ENCODE data around the gene CENPL. TPM values are rescaled to one million over a fixed set of nuclear protein-coding genes. Genes with fewer than 3 reads are reported as not detected.

CENPL gene
- total RNA-seq, 2 experiments from 2014 or later = 25.4 to 36.1 TPM

DNA sequence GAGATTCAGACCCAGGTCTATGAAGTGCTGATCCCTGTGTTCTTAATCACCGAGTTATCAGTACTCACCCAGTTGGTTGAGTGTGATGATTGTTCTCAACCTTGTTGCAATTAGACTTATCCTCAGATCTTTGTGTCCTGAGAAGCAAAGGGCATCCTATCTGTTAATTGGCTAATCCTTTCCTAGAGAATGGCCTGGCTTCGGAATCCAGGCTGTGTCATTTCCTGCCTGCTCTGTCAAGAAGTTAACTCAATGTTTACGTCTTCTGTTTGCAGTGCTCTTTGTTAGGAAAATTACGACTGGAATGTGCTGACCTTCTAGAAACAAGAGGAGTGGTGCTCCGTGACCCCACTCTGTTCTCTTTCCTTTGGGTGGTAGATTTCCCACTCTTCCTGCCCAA lies 28.4 kb upstream of the CENPL start:
- POLR2A ChIA-PET = interaction anchor here (0.6 kb wide), 1 partner anchor 12 kb away, joined by 4 read pairs; no protein-coding TSS in a partner anchor
- no peak overlapping the region for H3K4me2 ChIP-seq (ENCODE audit: low read length)

DNA sequence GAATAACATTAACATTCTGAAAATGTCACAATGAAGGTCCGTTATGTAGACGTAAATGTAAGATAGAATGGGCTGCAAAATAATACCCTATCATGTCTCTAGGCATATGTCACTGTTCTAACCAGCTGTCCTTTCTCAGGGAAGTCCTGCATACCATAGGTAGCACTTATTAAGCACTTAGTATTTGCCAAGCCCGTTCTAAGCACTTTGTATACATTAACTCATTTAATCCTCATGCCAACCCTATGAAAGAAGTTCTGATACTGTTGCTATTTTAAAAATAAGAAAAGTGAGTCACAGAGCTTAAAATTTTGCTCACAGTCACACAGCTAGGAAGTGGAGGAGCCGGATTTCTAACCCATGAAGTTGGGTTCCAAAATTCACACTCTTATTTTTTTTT lies 27.4 kb upstream of the CENPL start:
- POLR2A ChIA-PET = interaction anchor here (0.6 to 1.7 kb wide), 7 partner anchors 9 to 370 kb away, joined by 3 to 6 read pairs (median 4); no protein-coding TSS in a partner anchor

More for the DNA sequence above, 28.4 kb upstream of the CENPL start:
- H3K79me2 ChIP-seq (ENCODE audit: insufficient read depth, low read depth, low read length) = no peaks in the 10 kb centered on the region
- no peak overlapping the region for H2AFZ ChIP-seq (ENCODE audit: low read length)
- no peak overlapping the region for H3K4me3 ChIP-seq (ENCODE audit: low read depth, low read length, poor library complexity, severe bottlenecking)
- intact Hi-C loops (cut with micrococcal nuclease; ENCODE audit: unreplicated experiment) = no loop called here
- TF ChIP-seq EZH2phosphoT487 (IDR thresholded peaks at IDR 0.05; ENCODE audit: borderline replicate concordance, low read depth, low read length) = no peak
- TF ChIP-seq, protein P1, sequence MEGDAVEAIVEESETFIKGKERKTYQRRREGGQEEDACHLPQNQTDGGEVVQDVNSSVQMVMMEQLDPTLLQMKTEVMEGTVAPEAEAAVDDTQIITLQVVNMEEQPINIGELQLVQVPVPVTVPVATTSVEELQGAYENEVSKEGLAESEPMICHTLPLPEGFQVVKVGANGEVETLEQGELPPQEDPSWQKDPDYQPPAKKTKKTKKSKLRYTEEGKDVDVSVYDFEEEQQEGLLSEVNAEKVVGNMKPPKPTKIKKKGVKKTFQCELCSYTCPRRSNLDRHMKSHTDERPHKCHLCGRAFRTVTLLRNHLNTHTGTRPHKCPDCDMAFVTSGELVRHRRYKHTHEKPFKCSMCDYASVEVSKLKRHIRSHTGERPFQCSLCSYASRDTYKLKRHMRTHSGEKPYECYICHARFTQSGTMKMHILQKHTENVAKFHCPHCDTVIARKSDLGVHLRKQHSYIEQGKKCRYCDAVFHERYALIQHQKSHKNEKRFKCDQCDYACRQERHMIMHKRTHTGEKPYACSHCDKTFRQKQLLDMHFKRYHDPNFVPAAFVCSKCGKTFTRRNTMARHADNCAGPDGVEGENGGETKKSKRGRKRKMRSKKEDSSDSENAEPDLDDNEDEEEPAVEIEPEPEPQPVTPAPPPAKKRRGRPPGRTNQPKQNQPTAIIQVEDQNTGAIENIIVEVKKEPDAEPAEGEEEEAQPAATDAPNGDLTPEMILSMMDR (conservative IDR thresholded peaks at IDR 0.05; ENCODE audit: low read length) = no peak
- no peaks in the 10 kb centered on the region for H4K20me1 ChIP-seq (ENCODE audit: insufficient read depth, low read length)
- BruUV-seq (replicated peaks) = no TSS peak
- DNase-seq (ENCODE audit: low spot score) = no peak
- no peaks in the 10 kb centered on the region for H3K4me1 ChIP-seq (ENCODE audit: insufficient read depth, low read length, poor library complexity, severe bottlenecking)
- H3K36me3 ChIP-seq (ENCODE audit: insufficient read depth, low read length) = peaks cover 92% of the 10 kb centered on the region
- no peaks in the 10 kb centered on the region for H3K9me2 ChIP-seq (ENCODE audit: insufficient read depth, low read length)
- H3K27ac ChIP-seq (ENCODE audit: low read depth, low read length, poor library complexity, severe bottlenecking) = no peak overlapping the region
- no peaks in the 10 kb centered on the region for H3K9me3 ChIP-seq (ENCODE audit: low read length)
- CTCF ChIA-PET (ENCODE audit: unreplicated experiment) = no interaction called here

GRCh38 chr1:173832748-173833147 lies 8.1 kb upstream of the CENPL start:
- Histone ChIP-seq H3K4me3 (ENCODE audit: low read depth, low read length, poor library complexity, severe bottlenecking) (no peak overlapping the region), H3K36me3 (ENCODE audit: insufficient read depth, low read length) (peaks cover 92% of the 10 kb centered on the region), H4K20me1 (ENCODE audit: insufficient read depth, low read length) (no peaks in the 10 kb centered on the region), H3K4me2 (ENCODE audit: low read length) (no peak overlapping the region), H3K9me3 (ENCODE audit: low read length) (no peaks in the 10 kb centered on the region), H2AFZ (ENCODE audit: low read length) (no peak overlapping the region), H3K4me1 (ENCODE audit: insufficient read depth, low read length, poor library complexity, severe bottlenecking) (peaks cover 10% of the 10 kb centered on the region), H3K27ac (ENCODE audit: low read depth, low read length, poor library complexity, severe bottlenecking) (no peak overlapping the region), H3K9me2 (ENCODE audit: insufficient read depth, low read length) (no peaks in the 10 kb centered on the region), H3K79me2 (ENCODE audit: insufficient read depth, low read depth, low read length) (peaks cover 17% of the 10 kb centered on the region; the same call in 1 of the 2 replicates)
- TF ChIP-seq, protein P1 (conservative IDR thresholded peaks at IDR 0.05; ENCODE audit: low read length) = no peak
- no peak for TF ChIP-seq EZH2phosphoT487 (IDR thresholded peaks at IDR 0.05; ENCODE audit: borderline replicate concordance, low read depth, low read length)
- intact Hi-C loops (cut with micrococcal nuclease; ENCODE audit: unreplicated experiment) = no loop called here
- BruUV-seq (replicated peaks) = no TSS peak
- ChIA-PET CTCF (ENCODE audit: unreplicated experiment) (no interaction called here), POLR2A (interaction anchor here (1.0 to 1.4 kb wide), 2 partner anchors 9 to 37 kb away, joined by 3 to 4 read pairs; no protein-coding TSS in a partner anchor)
- no peak for DNase-seq (ENCODE audit: low spot score)

More for the DNA sequence above, 27.4 kb upstream of the CENPL start:
- Histone ChIP-seq H2AFZ (ENCODE audit: low read length) (no peak overlapping the region), H3K9me3 (ENCODE audit: low read length) (no peaks in the 10 kb centered on the region), H3K36me3 (ENCODE audit: insufficient read depth, low read length) (peaks cover 84% of the 10 kb centered on the region), H3K4me2 (ENCODE audit: low read length) (no peak overlapping the region), H3K9me2 (ENCODE audit: insufficient read depth, low read length) (no peaks in the 10 kb centered on the region), H3K79me2 (ENCODE audit: insufficient read depth, low read depth, low read length) (no peaks in the 10 kb centered on the region), H4K20me1 (ENCODE audit: insufficient read depth, low read length) (no peaks in the 10 kb centered on the region), H3K27ac (ENCODE audit: low read depth, low read length, poor library complexity, severe bottlenecking) (no peak overlapping the region), H3K4me3 (ENCODE audit: low read depth, low read length, poor library complexity, severe bottlenecking) (no peak overlapping the region), H3K4me1 (ENCODE audit: insufficient read depth, low read length, poor library complexity, severe bottlenecking) (no peaks in the 10 kb centered on the region)
- BruUV-seq (replicated peaks) = no TSS peak
- no peak for TF ChIP-seq EZH2phosphoT487 (IDR thresholded peaks at IDR 0.05; ENCODE audit: borderline replicate concordance, low read depth, low read length)
- TF ChIP-seq, protein P1 (conservative IDR thresholded peaks at IDR 0.05; ENCODE audit: low read length) = no peak
- CTCF ChIA-PET (ENCODE audit: unreplicated experiment) = interaction anchor here (1.1 kb wide), 1 partner anchor 16 kb away, joined by 3 read pairs; the partner anchor contains the start of gene ZBTB37
- intact Hi-C loops (cut with micrococcal nuclease; ENCODE audit: unreplicated experiment) = no loop called here
- DNase-seq (ENCODE audit: low spot score) = no peak
